Activated B cell treated with CpG ODN at 0.5 μM for 24 hours (primary cell): ENCODE data around the gene ATP6V0A1. TPM values are rescaled to one million over a fixed set of nuclear protein-coding genes. Genes with fewer than 3 reads are reported as not detected.
"Not testable (repeated sequence)": the region's sequence is repeated elsewhere in the genome, so short reads cannot be mapped to it uniquely, and the experiment has no call there.

Source experiments
- ATAC-seq: fragments of 200-7000 bp; cut with Tn5 transposase; one replicate; pipeline ENCODE4 v1.10.0; 2021; ENCODE audit warnings: low read depth, mild to moderate bottlenecking, moderate library complexity
- CTCF ChIA-PET: fragments of 350-600 bp; sonication (Branson Sonifier 250); formaldehyde crosslinking; loops from one replicate; lab custom pipeline; 2021; ENCODE audit warnings: antibody characterized with exemption; lab: Charles Lee
- POLR2A ChIA-PET: fragments of 350-600 bp; sonication (Branson Sonifier 250); formaldehyde crosslinking; loops from one replicate; lab custom pipeline; 2021; ENCODE audit warnings: antibody characterized with exemption; lab: Charles Lee
- DNase-seq: peaks from one replicate; pipeline ENCODE4 v3.0.0; 2022
- H3K27ac Mint-ChIP-seq: one replicate; pipeline ENCODE4 v1.8.0; 2020; ENCODE audit warnings: mixed read lengths
- H3K27me3 Mint-ChIP-seq: one replicate; pipeline ENCODE4 v1.8.0; 2021; ENCODE audit warnings: mixed read lengths
- H3K36me3 Mint-ChIP-seq: one replicate; pipeline ENCODE4 v1.8.0; 2021; ENCODE audit warnings: low read depth, mixed read lengths
- H3K4me1 Mint-ChIP-seq: one replicate; pipeline ENCODE4 v1.8.0; 2021; ENCODE audit warnings: mixed read lengths
- H3K4me3 Mint-ChIP-seq: one replicate; pipeline ENCODE4 v1.8.0; 2020; ENCODE audit warnings: mild to moderate bottlenecking, mixed read lengths
- H3K9me3 Mint-ChIP-seq: one replicate; pipeline ENCODE4 v1.8.0; 2020; ENCODE audit warnings: mixed read lengths
- CTCF ChIP-seq: fragments of 200-600 bp; IDR thresholded peaks from one replicate; pipeline ENCODE4 v1.8.0; 2022; ENCODE audit warnings: antibody characterized with exemption, mild to moderate bottlenecking
- intact Hi-C: fragments of 100-400 bp; cut with micrococcal nuclease; formaldehyde crosslinking; loops from one replicate; pipeline ENCODE4 v1.15.1; 2024
- total RNA-seq: library from RNA; stranded (reverse); gene quantifications from 2 replicates; pipeline ENCODE4 v1.2.3, GENCODE V29; 2022

ATP6V0A1 gene
- total RNA-seq, 1 donor from 2014 or later = 75.6 TPM

GRCh38 chr17:42537826-42538451, 79.3 kb downstream of the ATP6V0A1 start:
- Mint-ChIP-seq H3K27ac (no peak overlapping the region), H3K4me3 (peak overlapping the region; percentile 56), H3K27me3 (no peaks in the 10 kb centered on the region), H3K36me3 (peaks cover 23% of the 10 kb centered on the region), H3K4me1 (peaks cover 25% of the 10 kb centered on the region), H3K9me3 (no peaks in the 10 kb centered on the region)
- ChIA-PET CTCF (no interaction called here), POLR2A (interaction anchor here (0.7 to 4.0 kb wide), 3 partner anchors 10 to 17 kb away, joined by 3 to 18 read pairs (median 4); no protein-coding TSS in a partner anchor)
- no peak for TF ChIP-seq CTCF
- DNase-seq (no peak), ATAC-seq (no peak)
- intact Hi-C loops = no loop called here

- DNase-seq = no peak
- ATAC-seq = no peak
- peaks cover 23% of the 10 kb centered on the region for H3K4me1 Mint-ChIP-seq
- no peaks in the 10 kb centered on the region for H3K27me3 Mint-ChIP-seq
- H3K36me3 Mint-ChIP-seq = peaks cover 28% of the 10 kb centered on the region
- H3K4me3 Mint-ChIP-seq = no peak overlapping the region
- TF ChIP-seq CTCF = no peak
- intact Hi-C loops = no loop called here
- H3K9me3 Mint-ChIP-seq = no peaks in the 10 kb centered on the region
- ChIA-PET CTCF (no interaction called here), POLR2A (interaction anchor here (1.0 to 4.0 kb wide), 2 partner anchors 10 to 13 kb away, joined by 3 to 18 read pairs; no protein-coding TSS in a partner anchor)
- no peak overlapping the region for H3K27ac Mint-ChIP-seq
These were observed 79.8 kb downstream of the ATP6V0A1 start for GRCh38 chr17:42538482-42538881.

GRCh38 chr17:42540558-42540957, 81.9 kb downstream of the ATP6V0A1 start:
- intact Hi-C loops, CTCF ChIA-PET, ATAC-seq, H3K9me3 Mint-ChIP-seq, H3K4me3 Mint-ChIP-seq, DNase-seq, H3K27me3 Mint-ChIP-seq, H3K27ac Mint-ChIP-seq: not testable (repeated sequence)
- POLR2A ChIA-PET = interaction anchor here (0.5 to 1.6 kb wide), 5 partner anchors 8 to 116 kb away, joined by 3 to 6 read pairs (median 4); partner anchors contain the start of gene PSMC3IP
- peaks cover 40% of the 10 kb centered on the region for H3K36me3 Mint-ChIP-seq
- H3K4me1 Mint-ChIP-seq = peaks cover 18% of the 10 kb centered on the region

- H3K4me1 Mint-ChIP-seq = peaks cover 14% of the 10 kb centered on the region
- H3K36me3 Mint-ChIP-seq = peaks cover 40% of the 10 kb centered on the region
- no peaks in the 10 kb centered on the region for H3K27me3 Mint-ChIP-seq
- CTCF ChIA-PET = no interaction called here
- H3K9me3 Mint-ChIP-seq = no peaks in the 10 kb centered on the region
- ATAC-seq (no peak), DNase-seq (no peak)
- no peak overlapping the region for H3K4me3 Mint-ChIP-seq
- H3K27ac Mint-ChIP-seq = no peak overlapping the region
- intact Hi-C loops = no loop called here
- no peak for TF ChIP-seq CTCF
- POLR2A ChIA-PET = interaction anchor here (0.6 to 1.6 kb wide), 5 partner anchors 9 to 116 kb away, joined by 3 to 6 read pairs (median 4); no protein-coding TSS in a partner anchor
These were observed 82.6 kb downstream of the ATP6V0A1 start for GRCh38 chr17:42541041-42541833.

GRCh38 chr17:42543190-42544079, 84.8 kb downstream of the ATP6V0A1 start:
- intact Hi-C loops = no loop called here
- ChIA-PET POLR2A (no interaction called here), CTCF (interaction anchor here (0.6 kb wide), 1 partner anchor 35 kb away, joined by 3 read pairs; no protein-coding TSS in a partner anchor)
- H3K27ac Mint-ChIP-seq = no peak overlapping the region
- H3K36me3 Mint-ChIP-seq = peaks cover 37% of the 10 kb centered on the region
- H3K9me3 Mint-ChIP-seq = no peaks in the 10 kb centered on the region
- ATAC-seq (no peak), DNase-seq (no peak)
- no peak overlapping the region for H3K4me3 Mint-ChIP-seq
- no peaks in the 10 kb centered on the region for H3K27me3 Mint-ChIP-seq
- TF ChIP-seq CTCF = no peak
- peaks cover 2% of the 10 kb centered on the region for H3K4me1 Mint-ChIP-seq
